ENCODE measurements around the gene ATP11A.
"Not testable (repeated sequence)": the region's sequence is repeated elsewhere in the genome, so short reads cannot be mapped to it uniquely, and the experiment has no call there.

ATP11A gene

GRCh38 chr13:112779856-112780604 is 90.2 kb downstream of the ATP11A start:
- DNase-seq, result no peak

GRCh38 chr13:112781287-112781686 is 91.4 kb downstream of the ATP11A start:
- no peak for DNase-seq

GRCh38 chr13:112781881-112782361 is 92.1 kb downstream of the ATP11A start:
- DNase-seq, result peak; percentile 41

- DNase-seq, result no peak
These were observed 92.7 kb downstream of the ATP11A start for GRCh38 chr13:112782429-112783010.

GRCh38 chr13:112783135-112783977 is 93.5 kb downstream of the ATP11A start:
- no peak for DNase-seq

GRCh38 chr13:112783978-112784371 is 94.1 kb downstream of the ATP11A start:
- no peak for DNase-seq

GRCh38 chr13:112784811-112785482 is 95.1 kb downstream of the ATP11A start:
- DNase-seq, result no peak

GRCh38 chr13:112785483-112785856 is 95.6 kb downstream of the ATP11A start:
- no peak for DNase-seq

GRCh38 chr13:112786810-112787209 is 97.0 kb downstream of the ATP11A start:
- not testable (repeated sequence) for DNase-seq

- DNase-seq, result no peak
These were observed 101.2 kb downstream of the ATP11A start for GRCh38 chr13:112790735-112791641.

GRCh38 chr13:112791663-112792440 is 102.0 kb downstream of the ATP11A start:
- DNase-seq, result no peak

GRCh38 chr13:112792511-112792910 is 102.7 kb downstream of the ATP11A start:
- DNase-seq, result no peak

- DNase-seq, result no peak
These were observed 104.0 kb downstream of the ATP11A start for GRCh38 chr13:112793545-112794445.

- no peak for DNase-seq
These were observed 105.4 kb downstream of the ATP11A start for GRCh38 chr13:112795277-112795676.

GRCh38 chr13:112796190-112796915 is 106.5 kb downstream of the ATP11A start:
- no peak for DNase-seq

GRCh38 chr13:112799394-112799793 is 109.6 kb downstream of the ATP11A start:
- no peak for DNase-seq

- DNase-seq, result no peak
These were observed 110.2 kb downstream of the ATP11A start for GRCh38 chr13:112800057-112800456.

- not testable (repeated sequence) for DNase-seq
These were observed 111.0 kb downstream of the ATP11A start for GRCh38 chr13:112800807-112801206.

- DNase-seq, result no peak
These were observed 113.0 kb downstream of the ATP11A start for GRCh38 chr13:112802802-112803195.

Measured in NCI-H1105 (cell line).